HG03039 (cell line): ENCODE data around the gene LRRC26.

Experiments used
- ATAC-seq: cut with Tn5 transposase; IDR thresholded peaks from one replicate; pipeline ENCODE4 v1.9.1; 2021; ENCODE audit warnings: mild to moderate bottlenecking, moderate library complexity; ENCODE audit not compliant: unreplicated experiment

The LRRC26 gene

GRCh38 chr9:137169896-137170358 is at the start of gene LRRC26:
Gene LRRC26, minus strand, starts transcription at chr9:137170051. Its CDS starts 108 bp downstream, at chr9:137169943.
- no peak for ATAC-seq

- ATAC-seq: no peak
Measured at GRCh38 chr9:137218754-137219271, 49.0 kb upstream of the LRRC26 start.

- no peak for ATAC-seq
Measured at GRCh38 chr9:137218212-137218753, 48.4 kb upstream of the LRRC26 start.

GRCh38 chr9:137217276-137218211 is 47.7 kb upstream of the LRRC26 start:
- no peak for ATAC-seq

GRCh38 chr9:137216188-137216965 is 46.5 kb upstream of the LRRC26 start:
- ATAC-seq: no peak

GRCh38 chr9:137215196-137215986 is 45.5 kb upstream of the LRRC26 start:
- ATAC-seq: no peak

- no peak for ATAC-seq
Measured at GRCh38 chr9:137214620-137215019, 44.8 kb upstream of the LRRC26 start.

- no peak for ATAC-seq
Measured at GRCh38 chr9:137213160-137214060, 43.6 kb upstream of the LRRC26 start.

GRCh38 chr9:137212520-137212919 is 42.7 kb upstream of the LRRC26 start:
- no peak for ATAC-seq

- ATAC-seq: no peak
Measured at GRCh38 chr9:137211532-137211931, 41.7 kb upstream of the LRRC26 start.

GRCh38 chr9:137206602-137207001 is 36.8 kb upstream of the LRRC26 start:
- ATAC-seq: no peak

GRCh38 chr9:137205126-137206069 is 35.5 kb upstream of the LRRC26 start, which contains the start of the genes NDOR1 and TMEM203:
Gene NDOR1, plus strand, starts transcription at chr9:137205700. Its CDS starts 78 bp downstream, at chr9:137205778.
Gene TMEM203, minus strand, starts transcription at chr9:137205648. Its CDS starts 234 bp downstream, at chr9:137205414.
- ATAC-seq: peak; percentile 42

GRCh38 chr9:137204731-137205125 is 34.9 kb upstream of the LRRC26 start:
- no peak for ATAC-seq

- no peak for ATAC-seq
Measured at GRCh38 chr9:137202966-137203365, 33.1 kb upstream of the LRRC26 start.

GRCh38 chr9:137201205-137201868 is 31.5 kb upstream of the LRRC26 start:
- no peak for ATAC-seq

GRCh38 chr9:137200311-137201204 is 30.7 kb upstream of the LRRC26 start, which contains the start of gene TPRN:
Gene TPRN, minus strand, starts transcription at chr9:137200741. Its CDS starts 30 bp downstream, at chr9:137200711.
- peak; percentile 82 for ATAC-seq
